Measurements from ENCODE around the gene SPTBN1. TPM values are rescaled to one million over a fixed set of nuclear protein-coding genes. Genes with fewer than 3 reads are reported as not detected.

The SPTBN1 gene
- total RNA-seq, 2 donors from 2014 or later: 117 to 135 TPM

DNA sequence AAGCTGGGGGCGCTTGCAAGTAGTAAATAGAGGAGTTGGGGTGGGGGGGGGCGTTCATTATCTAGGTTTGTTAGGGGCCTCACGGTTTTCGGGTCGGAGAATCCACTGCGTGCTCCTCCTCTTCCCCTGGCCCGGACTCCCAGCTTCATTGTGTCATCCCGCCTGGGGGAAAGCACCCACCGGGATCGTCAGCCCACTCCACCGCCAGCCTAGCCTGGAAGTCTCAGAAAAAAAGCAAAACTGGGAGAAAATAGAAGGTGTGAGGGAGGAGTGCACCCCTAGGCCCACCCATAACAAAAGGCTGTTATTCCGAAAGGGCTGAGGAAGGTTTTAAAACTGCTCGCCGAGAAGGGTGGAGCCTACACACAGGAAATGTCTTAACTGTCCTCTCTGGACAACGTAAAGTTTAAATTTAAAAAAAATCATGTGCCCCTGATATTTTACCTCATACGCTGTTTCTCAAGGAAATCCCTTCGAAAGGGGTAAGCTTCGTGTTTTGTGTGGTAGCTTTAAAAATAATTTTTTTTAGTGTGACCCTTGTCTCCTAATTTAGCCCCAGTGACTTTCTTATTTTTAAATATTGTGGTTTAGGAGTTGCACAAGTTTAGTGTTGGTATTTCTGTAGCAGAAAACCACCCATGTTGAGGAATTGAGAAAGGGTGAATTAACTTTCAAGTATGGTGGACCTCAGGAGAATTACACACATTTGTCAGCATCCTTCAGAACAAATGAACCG lies 104.2 kb downstream of the SPTBN1 start:
- Mint-ChIP-seq H3K27ac (peak overlapping the region; percentile 95 to 97), H3K9me3 (no peaks in the 10 kb centered on the region), H3K36me3 (peaks cover 31 to 36% of the 10 kb centered on the region in 2 donors)
- peak in 1 of 2 donors; percentile 43 for DNase-seq (ENCODE audit: low spot score in 2 of 2)
- ATAC-seq: peak; percentile 30 to 41

DNA sequence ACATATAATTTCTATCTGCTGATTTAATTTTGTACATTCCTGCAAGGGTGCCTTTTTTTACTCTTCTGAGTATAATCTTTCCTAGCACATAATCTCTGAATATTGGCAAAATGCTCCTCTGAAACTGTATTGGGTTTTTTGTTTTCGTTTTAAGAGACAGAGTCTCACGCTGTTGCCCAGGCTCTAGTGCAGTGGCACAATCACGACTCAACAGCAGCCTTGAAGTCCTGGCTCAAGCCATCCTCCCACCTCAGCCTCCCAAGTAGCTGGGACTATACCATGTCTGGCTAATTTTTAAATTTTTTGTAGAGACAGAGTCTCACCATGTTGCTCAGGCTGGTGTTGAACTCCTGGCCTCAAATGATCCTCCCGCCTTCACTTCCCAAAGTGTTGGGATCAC lies 104.9 kb downstream of the SPTBN1 start:
- Mint-ChIP-seq H3K36me3 (peaks cover 31 to 36% of the 10 kb centered on the region in 2 donors), H3K9me3 (no peaks in the 10 kb centered on the region), H3K27ac (peak overlapping the region; percentile 95 to 97)
- DNase-seq (ENCODE audit: low spot score in 2 of 2) (no peak), ATAC-seq (no peak)

DNA sequence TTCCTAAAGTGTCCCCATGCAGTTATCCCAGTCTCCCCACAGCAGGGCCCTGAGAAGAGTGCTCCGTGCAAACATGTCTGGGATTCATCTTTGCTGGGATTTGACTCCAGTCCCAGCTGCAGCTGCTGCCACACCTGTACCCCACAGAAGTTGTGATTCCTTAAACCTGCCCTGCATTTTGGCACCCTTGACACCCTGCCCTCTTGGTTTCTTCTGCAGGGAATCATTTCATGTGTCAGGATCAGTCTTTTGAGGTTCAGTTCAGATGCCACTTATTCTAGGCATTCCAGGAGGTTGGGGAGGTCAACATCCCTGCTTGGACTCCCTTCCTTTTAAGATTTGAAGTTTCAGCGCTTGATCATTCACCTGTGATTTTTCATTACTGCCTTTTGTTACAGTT lies 108.3 kb downstream of the SPTBN1 start:
- no peak for ATAC-seq
- H3K9me3 Mint-ChIP-seq: no peaks in the 10 kb centered on the region
- H3K36me3 Mint-ChIP-seq: peaks cover 22 to 25% of the 10 kb centered on the region in 2 donors
- no peak for DNase-seq (ENCODE audit: low spot score in 2 of 2)
- H3K27ac Mint-ChIP-seq: peak overlapping the region in 1 of 2 donors; percentile 61

DNA sequence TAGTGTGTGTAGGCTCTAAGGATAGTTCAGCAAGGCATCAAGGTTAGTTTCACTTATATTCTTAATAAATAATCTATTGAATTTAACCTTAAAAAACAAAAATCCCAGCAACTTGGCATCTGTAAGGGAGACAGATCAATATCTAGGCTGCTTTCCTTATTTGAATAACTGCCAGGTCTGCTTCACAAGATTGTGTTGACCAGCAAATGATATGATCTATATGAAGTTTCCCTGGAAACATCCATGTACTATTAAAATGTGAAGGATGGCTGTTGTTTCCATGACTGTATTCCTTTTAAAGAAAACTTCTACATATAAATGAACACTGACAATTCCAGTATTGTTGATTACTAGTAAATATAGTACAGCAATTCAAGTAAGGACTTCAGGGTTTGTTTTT lies 109.4 kb downstream of the SPTBN1 start:
- DNase-seq (ENCODE audit: low spot score in 2 of 2) (no peak), ATAC-seq (no peak)
- H3K36me3 Mint-ChIP-seq: peaks cover 13 to 15% of the 10 kb centered on the region in 2 donors
- H3K9me3 Mint-ChIP-seq: no peaks in the 10 kb centered on the region
- peak overlapping the region in 1 of 2 donors; percentile 22 for H3K27ac Mint-ChIP-seq

DNA sequence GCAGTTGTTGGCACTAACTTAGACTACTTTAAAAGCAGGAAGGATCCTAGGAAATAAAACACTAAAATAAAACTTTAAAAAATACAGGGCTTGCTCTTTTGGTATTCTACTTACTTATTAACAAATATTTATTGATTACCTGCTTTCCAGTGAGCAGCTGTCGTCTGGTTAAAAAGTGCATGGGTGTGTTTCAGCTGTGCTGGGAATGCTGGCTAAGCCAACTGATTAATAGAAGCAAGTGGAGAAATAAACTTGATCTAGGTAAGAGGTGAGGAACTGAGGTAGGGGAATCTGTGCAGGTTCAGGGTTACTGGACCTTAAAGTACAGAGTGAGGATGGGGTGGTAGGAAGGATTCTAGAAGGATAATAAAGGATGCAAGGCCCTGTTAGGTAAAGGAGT lies 110.8 kb downstream of the SPTBN1 start:
- Mint-ChIP-seq H3K27ac (peak overlapping the region; percentile 22 to 26), H3K36me3 (peaks cover 3 to 5% of the 10 kb centered on the region in 2 donors), H3K9me3 (no peaks in the 10 kb centered on the region)
- DNase-seq (ENCODE audit: low spot score in 2 of 2): no peak
- no peak for ATAC-seq

DNA sequence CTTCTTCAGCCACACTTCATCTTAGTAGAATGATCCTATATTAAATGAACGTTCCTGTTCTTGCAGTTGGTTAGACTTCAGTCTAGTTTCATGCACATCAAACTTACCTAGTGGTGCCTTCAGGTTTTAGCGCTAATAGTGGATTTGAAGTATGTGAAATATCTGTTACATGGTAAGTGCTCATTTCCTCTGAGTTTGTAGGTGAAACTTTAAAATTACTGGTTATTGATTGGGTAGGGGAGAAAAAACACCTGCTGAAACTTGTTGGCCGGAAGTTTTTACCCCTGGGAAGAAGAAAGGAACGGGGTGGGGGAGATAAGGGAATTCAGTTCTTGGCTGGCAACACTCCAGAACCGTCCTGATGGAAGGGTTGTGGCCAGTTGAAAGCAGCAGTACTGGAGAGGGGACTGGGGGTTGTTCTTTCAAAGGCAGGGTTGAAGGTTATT lies 112.8 kb downstream of the SPTBN1 start:
- H3K36me3 Mint-ChIP-seq: no peaks in the 10 kb centered on the region
- peak overlapping the region; percentile 95 for H3K27ac Mint-ChIP-seq

DNA sequence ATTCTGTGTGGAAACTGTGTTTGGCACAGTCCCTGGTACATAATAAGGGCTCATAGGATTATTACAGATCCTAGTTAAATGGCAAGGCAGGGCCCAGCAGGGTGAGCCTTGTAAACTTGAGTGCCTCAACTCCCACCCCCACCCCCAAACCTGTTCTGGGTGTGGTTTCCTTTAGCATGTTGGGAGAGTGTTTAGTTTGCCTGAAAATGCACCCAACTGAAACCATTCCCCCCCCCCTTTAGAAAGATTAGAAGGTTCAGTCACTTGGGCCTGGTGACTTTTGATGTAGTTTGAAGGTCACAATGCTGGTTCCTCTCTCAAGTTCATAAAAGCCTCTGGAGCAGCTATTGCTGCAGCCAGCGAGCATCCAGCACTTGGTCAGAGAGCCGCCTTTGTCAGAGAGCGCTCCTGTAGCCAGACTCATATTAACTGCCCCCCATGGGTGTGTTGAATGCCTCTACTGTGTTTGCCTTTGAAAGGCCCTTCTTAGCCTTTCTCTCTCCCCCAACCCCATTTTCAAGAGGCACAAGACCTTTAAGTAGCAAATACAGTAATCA lies 113.7 kb downstream of the SPTBN1 start:
- ATAC-seq: no peak
- DNase-seq (ENCODE audit: low spot score in 2 of 2): no peak
- peaks cover 0 to 5% of the 10 kb centered on the region in 2 donors for H3K36me3 Mint-ChIP-seq
- H3K27ac Mint-ChIP-seq: peak overlapping the region; percentile 93 to 95
- H3K9me3 Mint-ChIP-seq: peaks cover 0 to 4% of the 10 kb centered on the region in 2 donors

More for the DNA sequence above, 112.8 kb downstream of the SPTBN1 start:
- DNase-seq (ENCODE audit: low spot score in 2 of 2): no peak
- no peaks in the 10 kb centered on the region for H3K9me3 Mint-ChIP-seq
- no peak for ATAC-seq

DNA sequence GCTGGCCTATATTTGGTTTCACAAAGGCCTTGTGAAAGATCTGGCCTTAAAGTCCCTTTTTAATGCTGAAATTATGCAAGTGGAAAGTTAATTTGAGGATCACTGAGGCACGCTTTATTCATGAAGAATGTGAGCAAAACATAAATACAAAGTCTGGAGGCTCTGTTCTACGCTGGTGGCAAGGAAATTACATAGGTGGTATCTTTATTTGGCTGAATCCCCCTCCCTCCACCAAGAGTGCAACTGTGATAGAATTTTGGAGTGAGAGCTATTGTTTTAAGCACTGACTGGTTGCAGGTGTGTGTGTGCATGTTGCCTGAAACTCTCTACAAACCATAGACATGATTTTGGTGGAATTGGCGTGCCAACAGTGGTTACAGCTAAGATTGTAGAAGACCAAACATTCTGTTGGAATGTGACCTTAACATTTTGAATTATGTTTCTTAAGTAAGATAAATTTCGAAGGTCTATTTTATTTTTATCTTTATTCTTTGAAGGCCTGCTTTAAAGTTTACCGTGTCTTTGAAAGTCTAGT lies 114.3 kb downstream of the SPTBN1 start:
- DNase-seq (ENCODE audit: low spot score in 2 of 2) (no peak), ATAC-seq (no peak)
- Mint-ChIP-seq H3K27ac (peak overlapping the region; percentile 93 to 95), H3K9me3 (peaks cover 0 to 6% of the 10 kb centered on the region in 2 donors), H3K36me3 (peaks cover 0 to 6% of the 10 kb centered on the region in 2 donors)

DNA sequence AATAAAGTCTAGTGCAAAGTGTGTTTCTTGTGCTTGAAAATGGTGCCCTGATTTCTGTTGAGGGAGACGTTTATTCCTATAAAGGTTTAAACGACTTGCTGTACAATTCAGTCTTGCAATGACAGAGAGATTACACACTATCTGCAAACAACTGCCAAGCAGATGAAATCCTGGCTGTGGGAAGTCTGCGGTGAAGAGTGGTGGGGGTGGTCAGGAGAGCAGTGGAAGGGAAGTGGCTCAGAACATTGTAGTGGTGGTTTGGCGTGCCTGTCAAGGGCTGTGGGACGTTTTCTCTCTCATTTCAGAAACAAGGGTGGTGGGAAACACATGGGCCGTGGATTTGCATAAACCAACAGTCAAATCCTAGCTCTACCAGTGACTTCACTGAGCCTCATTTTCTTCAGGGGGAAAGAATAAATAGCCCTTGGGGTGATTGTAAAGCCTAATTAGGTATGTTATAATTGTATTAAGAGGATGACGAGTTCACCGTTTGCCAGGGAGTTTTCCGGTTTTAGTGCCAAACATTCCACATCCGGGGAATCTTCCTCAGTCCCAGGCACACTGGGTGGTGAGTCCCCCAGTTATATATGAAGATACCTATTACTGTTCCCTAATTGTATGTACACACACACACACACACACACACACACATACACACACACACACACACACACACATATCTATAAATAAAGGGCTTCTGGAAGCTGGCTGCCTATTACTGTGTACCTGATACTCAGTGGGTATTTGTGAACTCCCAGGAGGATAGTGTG lies 115.0 kb downstream of the SPTBN1 start:
- Mint-ChIP-seq H3K27ac (peak overlapping the region; percentile 93 to 95), H3K36me3 (peaks cover 7 to 11% of the 10 kb centered on the region in 2 donors), H3K9me3 (peaks cover 0 to 8% of the 10 kb centered on the region in 2 donors)
- peak; percentile 74 to 89 for DNase-seq (ENCODE audit: low spot score in 2 of 2)
- ATAC-seq: peak; percentile 65 to 68

DNA sequence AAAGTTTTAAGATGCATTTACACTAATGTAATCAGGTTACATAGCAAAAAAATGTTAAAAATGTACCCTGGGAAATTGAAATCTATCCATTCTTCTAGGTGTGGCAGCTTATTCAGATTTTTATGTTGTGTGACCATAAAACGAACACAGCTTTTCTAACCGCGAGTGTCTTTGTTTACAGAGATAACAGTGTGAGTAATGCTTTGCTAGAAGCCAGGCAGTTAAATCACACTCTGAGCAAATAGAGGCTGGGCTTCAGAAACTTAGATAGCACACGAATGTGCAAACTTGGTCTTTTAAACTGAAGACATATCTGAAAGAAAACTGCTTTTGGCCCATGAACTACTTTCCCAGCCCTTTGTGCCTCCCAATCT lies 116.1 kb downstream of the SPTBN1 start:
- DNase-seq (ENCODE audit: low spot score in 2 of 2) (no peak), ATAC-seq (peak; percentile 13 to 39)
- Mint-ChIP-seq H3K36me3 (peaks cover 18% of the 10 kb centered on the region in 2 donors), H3K27ac (peak overlapping the region; percentile 95 to 96), H3K9me3 (peaks cover 6 to 8% of the 10 kb centered on the region in 2 donors)

DNA sequence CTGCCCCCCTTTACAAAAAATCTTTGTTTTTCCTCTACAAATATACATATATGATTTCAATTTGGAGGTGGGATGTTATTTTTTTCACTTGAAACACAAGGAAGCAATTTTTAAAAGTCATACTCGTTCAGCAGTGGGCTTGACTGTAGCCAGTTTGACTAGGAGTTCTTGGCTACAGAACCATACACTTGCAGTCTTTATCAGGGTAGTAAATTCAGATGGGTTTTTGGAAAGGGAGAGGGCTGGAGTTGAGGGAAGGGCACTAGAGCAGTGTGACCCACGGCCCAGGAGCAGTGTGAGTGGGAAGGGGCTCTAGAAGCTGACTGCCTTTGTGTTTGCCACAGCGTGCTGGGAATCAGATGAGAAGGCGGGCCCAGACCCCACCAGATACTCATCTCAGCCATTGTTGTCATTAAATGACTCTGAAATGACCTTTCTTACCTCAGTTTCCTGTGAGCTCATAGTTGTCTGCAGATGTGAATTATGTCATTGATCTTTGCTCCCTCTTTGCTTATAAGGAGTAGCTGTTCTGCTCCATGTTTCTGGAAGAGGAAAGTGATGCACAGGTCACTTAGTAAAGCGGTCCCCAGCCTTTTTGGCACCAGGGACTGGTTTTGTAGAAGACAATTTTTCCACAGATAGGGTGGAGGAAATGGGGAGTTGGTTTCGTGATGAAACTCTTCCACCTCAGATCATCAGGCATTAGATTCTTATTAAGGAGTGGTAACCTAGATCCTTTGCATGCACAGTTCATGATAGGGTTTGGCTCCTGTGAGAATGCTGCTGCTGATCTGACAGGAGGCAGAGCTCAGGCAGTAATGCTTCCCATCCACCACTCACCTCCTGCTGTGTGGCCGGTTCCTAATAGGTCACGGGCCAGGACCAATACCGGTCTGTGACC lies 116.8 kb downstream of the SPTBN1 start:
- Mint-ChIP-seq H3K36me3 (peaks cover 18 to 19% of the 10 kb centered on the region in 2 donors), H3K9me3 (peaks cover 6 to 8% of the 10 kb centered on the region in 2 donors), H3K27ac (peak overlapping the region; percentile 95 to 96)
- ATAC-seq (peak; percentile 54), DNase-seq (ENCODE audit: low spot score in 2 of 2) (peak in 1 of 2 donors; percentile 76)

DNA sequence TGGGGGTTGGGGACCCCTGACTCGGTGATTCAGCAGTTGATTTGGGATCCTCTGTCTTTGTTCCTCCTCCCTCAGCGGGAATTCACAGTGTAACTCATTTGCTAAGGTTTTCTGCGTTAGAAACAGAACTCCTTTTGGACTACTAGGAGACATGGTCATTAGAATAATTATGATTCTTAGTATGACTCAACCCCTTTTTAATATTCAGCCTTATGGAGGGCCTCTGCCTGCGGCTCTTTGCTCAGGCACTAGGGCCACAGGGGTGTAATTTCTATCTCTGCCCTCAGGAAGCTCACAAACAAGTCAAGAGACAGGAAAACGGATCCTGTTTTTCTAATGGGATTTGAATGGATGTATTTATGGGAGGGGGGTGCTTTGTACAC lies 117.4 kb downstream of the SPTBN1 start:
- ATAC-seq: no peak
- no peak for DNase-seq (ENCODE audit: low spot score in 2 of 2)
- Mint-ChIP-seq H3K27ac (peak overlapping the region; percentile 95 to 96), H3K9me3 (peaks cover 6 to 8% of the 10 kb centered on the region in 2 donors), H3K36me3 (peaks cover 18 to 19% of the 10 kb centered on the region in 2 donors)

DNA sequence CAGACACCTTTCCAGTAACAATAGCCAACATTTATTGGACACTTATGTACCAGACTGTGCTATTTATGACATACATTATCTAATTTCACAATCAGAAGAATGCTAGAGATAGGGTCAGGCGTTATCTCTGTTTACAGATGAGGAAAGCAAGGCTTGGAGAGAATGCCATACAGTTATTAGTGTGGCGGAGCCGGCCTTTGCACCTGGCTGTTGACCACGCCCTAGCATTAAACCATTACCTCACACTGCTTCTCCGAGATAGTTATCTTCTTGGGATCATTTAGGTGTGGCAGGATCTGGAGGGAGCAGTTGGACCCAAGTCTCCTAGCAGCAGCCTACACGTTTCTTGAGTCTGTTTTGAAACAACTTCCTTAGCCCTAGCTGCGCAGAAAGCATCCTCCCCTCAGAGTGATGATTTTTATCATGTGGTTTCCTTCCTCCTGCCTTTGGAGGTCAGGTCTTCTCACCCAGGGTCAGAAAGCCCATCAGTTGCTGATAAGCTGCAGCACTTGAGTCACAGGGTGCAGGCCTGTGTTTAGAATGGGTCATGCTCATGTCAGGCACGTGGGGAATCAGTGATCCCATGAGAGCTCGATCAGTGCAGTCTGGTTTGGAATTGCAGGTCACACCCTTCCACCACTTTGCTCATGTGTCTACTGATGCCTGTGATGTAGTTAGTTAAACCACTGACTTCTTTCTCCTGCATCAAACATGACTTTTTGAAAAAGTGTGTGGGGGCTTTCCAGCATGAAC lies 118.2 kb downstream of the SPTBN1 start:
- peak; percentile 50 to 70 for ATAC-seq
- H3K27ac Mint-ChIP-seq: peak overlapping the region; percentile 95 to 96
- peak in 1 of 2 donors; percentile 79 for DNase-seq (ENCODE audit: low spot score in 2 of 2)
- peaks cover 18 to 19% of the 10 kb centered on the region in 2 donors for H3K36me3 Mint-ChIP-seq
- H3K9me3 Mint-ChIP-seq: peaks cover 6 to 8% of the 10 kb centered on the region in 2 donors

DNA sequence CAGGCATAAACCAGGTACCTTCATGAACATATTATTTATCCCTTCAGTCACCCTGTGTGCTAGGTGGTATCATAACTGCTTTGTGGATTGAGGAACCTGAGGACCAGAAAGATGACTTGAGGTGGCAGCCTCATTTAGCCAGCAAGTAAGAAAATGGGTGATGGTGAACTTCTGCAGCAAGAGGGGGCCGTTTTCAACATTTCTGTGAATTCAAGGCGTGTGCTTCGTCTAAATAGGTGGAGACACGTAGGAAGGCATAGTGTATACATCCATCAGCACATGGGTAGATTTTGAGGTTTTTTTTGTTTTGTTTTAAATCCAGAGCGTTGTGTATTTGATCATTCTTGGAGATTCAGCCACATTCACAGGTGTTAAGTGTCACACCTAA lies 118.7 kb downstream of the SPTBN1 start:
- Mint-ChIP-seq H3K9me3 (peaks cover 6 to 8% of the 10 kb centered on the region in 2 donors), H3K27ac (peak overlapping the region; percentile 95 to 96), H3K36me3 (peaks cover 18 to 19% of the 10 kb centered on the region in 2 donors)
- peak in 1 of 2 donors; percentile 16 for ATAC-seq
- no peak for DNase-seq (ENCODE audit: low spot score in 2 of 2)

DNA sequence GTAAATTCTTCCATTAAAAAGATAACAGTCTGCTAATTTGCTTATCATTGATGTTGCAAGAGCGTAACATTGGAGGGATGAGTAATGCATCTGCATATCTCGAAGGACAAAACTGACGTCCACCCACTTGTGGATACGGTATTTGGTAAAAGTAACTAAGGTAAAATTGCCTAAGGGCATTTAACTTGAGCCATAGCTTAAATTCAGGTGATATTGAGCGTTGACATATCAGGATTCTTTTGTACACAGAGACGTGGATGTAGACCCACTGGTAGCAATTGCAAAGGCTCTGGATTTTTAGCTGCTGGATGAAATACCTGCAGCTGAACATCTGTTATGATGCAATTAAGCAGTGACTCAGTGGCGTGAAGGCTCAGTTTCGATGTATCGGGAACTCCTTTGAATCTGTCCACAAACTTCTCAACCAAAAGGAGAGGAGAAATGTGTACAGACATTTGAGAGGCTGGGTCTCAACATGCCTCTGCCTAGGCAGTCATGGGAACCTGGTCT lies 119.3 kb downstream of the SPTBN1 start:
- peaks cover 6 to 8% of the 10 kb centered on the region in 2 donors for H3K9me3 Mint-ChIP-seq
- H3K36me3 Mint-ChIP-seq: peaks cover 18 to 19% of the 10 kb centered on the region in 2 donors
- ATAC-seq: peak; percentile 5 to 24
- H3K27ac Mint-ChIP-seq: peak overlapping the region; percentile 95 to 96
- no peak for DNase-seq (ENCODE audit: low spot score in 2 of 2)
